HEK293 (cell line): ENCODE data around the gene GPR146.

Source experiments
- CTCF ChIA-PET: fragments of 350-600 bp; formaldehyde crosslinking; extraction: SDS; loops from one replicate; lab custom pipeline; 2021; ENCODE audit warnings: antibody characterized with exemption; lab: Yijun Ruan, JAX
- POLR2A ChIA-PET: fragments of 300-600 bp; formaldehyde crosslinking; extraction: SDS; loops from one replicate; lab custom pipeline; 2020; ENCODE audit warnings: antibody characterized with exemption, inconsistent platforms; lab: Yijun Ruan, JAX
- H3K27ac ChIP-seq: fragments of 200-500 bp; sonication (Bioruptor generic); 2 replicates; pipeline ENCODE4 v1.5.1; 2014; ENCODE audit warnings: low read depth, low read length, control low read depth, inconsistent platforms; ENCODE audit errors: extremely low read depth
- H3K36me3 ChIP-seq, 2 experiments: fragments of 200-500 bp in 1 of 2; sonication (Bioruptor generic) in 1 of 2; 1 replicate in 1 of 2; 2 replicates in 1 of 2; pipeline ENCODE4 v1.5.1; 2014 to 2017; ENCODE audit warnings: inconsistent platforms in 2 of 2, low read length in 2 of 2; ENCODE audit not compliant: control insufficient read depth in 2 of 2, insufficient read depth in 1 of 2
- H3K4me1 ChIP-seq: fragments of 200-500 bp; sonication (Bioruptor generic); 2 replicates; pipeline ENCODE4 v1.5.1; 2014; ENCODE audit warnings: mild to moderate bottlenecking, low read length, inconsistent platforms; ENCODE audit not compliant: control insufficient read depth, insufficient read depth
- H3K4me3 ChIP-seq: 2 replicates; pipeline ENCODE4 v1.5.1; 2011; ENCODE audit warnings: low read depth, mild to moderate bottlenecking, control low read depth, low read length, moderate library complexity
- H3K9me3 ChIP-seq: fragments of 200-500 bp; sonication (Bioruptor generic); 2 replicates; pipeline ENCODE4 v1.5.1; 2014; ENCODE audit warnings: low read depth, low read length, inconsistent platforms; ENCODE audit not compliant: control insufficient read depth, insufficient read depth
- EGR2 ChIP-seq: fragments of 450-650 bp; formaldehyde crosslinking; IDR thresholded peaks from 2 replicates; pipeline ENCODE4 v1.5.1; 2016; ENCODE audit warnings: low read depth, missing biosample characterization, missing genetic modification characterization
- FEZF1 ChIP-seq: fragments of 450-650 bp; formaldehyde crosslinking; IDR thresholded peaks from 2 replicates; pipeline ENCODE4 v1.5.1; 2016; ENCODE audit warnings: missing biosample characterization, missing genetic modification characterization
- GFI1B ChIP-seq: fragments of 450-650 bp; formaldehyde crosslinking; IDR thresholded peaks from 2 replicates; pipeline ENCODE4 v1.5.1; 2016; ENCODE audit warnings: missing biosample characterization, missing genetic modification characterization
- OSR2 ChIP-seq: fragments of 450-650 bp; formaldehyde crosslinking; IDR thresholded peaks from 2 replicates; pipeline ENCODE4 v1.5.1; 2016; ENCODE audit warnings: missing biosample characterization, missing genetic modification characterization
- ZBTB20 ChIP-seq: fragments of 450-650 bp; formaldehyde crosslinking; IDR thresholded peaks from 2 replicates; pipeline ENCODE4 v1.5.1; 2016; ENCODE audit warnings: missing biosample characterization, missing genetic modification characterization
- ZFHX2 ChIP-seq: fragments of 450-650 bp; formaldehyde crosslinking; conservative IDR thresholded peaks from 2 replicates; pipeline ENCODE4 v1.5.1; 2016; ENCODE audit warnings: missing biosample characterization, missing genetic modification characterization
- ZFP37 ChIP-seq: fragments of 450-650 bp; formaldehyde crosslinking; IDR thresholded peaks from 2 replicates; pipeline ENCODE4 v1.5.1; 2016; ENCODE audit warnings: missing biosample characterization, missing genetic modification characterization
- ZFP41 ChIP-seq: fragments of 450-650 bp; formaldehyde crosslinking; IDR thresholded peaks from 2 replicates; pipeline ENCODE4 v1.5.1; 2016; ENCODE audit warnings: missing biosample characterization, missing genetic modification characterization, borderline replicate concordance
- ZNF148 ChIP-seq: fragments of 450-650 bp; formaldehyde crosslinking; IDR thresholded peaks from 2 replicates; pipeline ENCODE4 v1.5.0; 2017; ENCODE audit warnings: missing biosample characterization, missing genetic modification characterization, borderline replicate concordance
- ZNF184 ChIP-seq: fragments of 450-650 bp; IDR thresholded peaks from 2 replicates; pipeline ENCODE4 v1.5.1; 2018; ENCODE audit warnings: missing biosample characterization, mild to moderate bottlenecking, missing genetic modification characterization
- ZNF19 ChIP-seq: fragments of 450-650 bp; formaldehyde crosslinking; IDR thresholded peaks from 2 replicates; pipeline ENCODE4; 2016; ENCODE audit warnings: missing biosample characterization, missing genetic modification characterization, low read depth
- ZNF214 ChIP-seq: fragments of 450-650 bp; formaldehyde crosslinking; IDR thresholded peaks from 2 replicates; pipeline ENCODE4 v1.5.1; 2017; ENCODE audit warnings: missing biosample characterization, mild to moderate bottlenecking, missing genetic modification characterization, borderline replicate concordance
- ZNF24 ChIP-seq: fragments of 450-650 bp; formaldehyde crosslinking; IDR thresholded peaks from 2 replicates; pipeline ENCODE4 v1.5.1; 2016; ENCODE audit warnings: missing biosample characterization, missing genetic modification characterization
- ZNF341 ChIP-seq: fragments of 450-650 bp; formaldehyde crosslinking; IDR thresholded peaks from 2 replicates; pipeline ENCODE4; 2016; ENCODE audit warnings: low read depth, missing biosample characterization, missing genetic modification characterization
- ZNF416 ChIP-seq: fragments of 450-650 bp; formaldehyde crosslinking; IDR thresholded peaks from 2 replicates; pipeline ENCODE4 v1.5.1; 2016; ENCODE audit warnings: missing biosample characterization, missing genetic modification characterization
- ZNF518A ChIP-seq: fragments of 450-650 bp; formaldehyde crosslinking; conservative IDR thresholded peaks from 2 replicates; pipeline ENCODE4 v1.5.1; 2016; ENCODE audit warnings: low read depth, missing biosample characterization, missing genetic modification characterization
- ZNF530 ChIP-seq: fragments of 450-650 bp; formaldehyde crosslinking; IDR thresholded peaks from 2 replicates; pipeline ENCODE4 v1.5.1; 2016; ENCODE audit warnings: low read depth, missing biosample characterization, missing genetic modification characterization
- ZNF544 ChIP-seq: fragments of 450-650 bp; formaldehyde crosslinking; IDR thresholded peaks from 2 replicates; pipeline ENCODE4 v1.5.0; 2017; ENCODE audit warnings: missing biosample characterization, missing genetic modification characterization
- ZNF621 ChIP-seq: fragments of 450-650 bp; formaldehyde crosslinking; IDR thresholded peaks from 2 replicates; pipeline ENCODE4 v1.5.1; 2017; ENCODE audit warnings: missing biosample characterization, missing genetic modification characterization
- ZNF626 ChIP-seq: fragments of 450-650 bp; sonication (Bioruptor Pico); formaldehyde crosslinking; IDR thresholded peaks from 2 replicates; pipeline ENCODE4 v1.5.1; 2018; ENCODE audit warnings: missing biosample characterization, missing genetic modification characterization, inconsistent platforms
- ZNF629 ChIP-seq: fragments of 450-650 bp; formaldehyde crosslinking; IDR thresholded peaks from 2 replicates; pipeline ENCODE4 v1.5.1; 2017; ENCODE audit warnings: missing biosample characterization, missing genetic modification characterization
- ZNF670 ChIP-seq: fragments of 450-650 bp; formaldehyde crosslinking; IDR thresholded peaks from 2 replicates; pipeline ENCODE4 v1.5.1; 2016; ENCODE audit warnings: missing biosample characterization, missing genetic modification characterization, low read depth
- TF ChIP-seq, protein P1 (sequence below): fragments of 450-650 bp; formaldehyde crosslinking; IDR thresholded peaks from 2 replicates; pipeline ENCODE4 v1.5.1; 2017; ENCODE audit warnings: missing biosample characterization, missing genetic modification characterization

GPR146 gene

GRCh38 chr7:1029637-1030443 lies 14.5 kb upstream of the GPR146 start:
- Histone ChIP-seq H3K9me3 (no peaks in the 10 kb centered on the region), H3K4me1 (0 out of 2 replicates have a peak, but pooled peaks cover 6% of the 10 kb centered on the region), H3K27ac (no peak overlapping the region), H3K4me3 (no peak overlapping the region)
- ChIA-PET POLR2A (no interaction called here), CTCF (interaction anchor here (1.4 kb wide), 1 partner anchor 37 kb away, joined by 4 read pairs; no protein-coding TSS in a partner anchor)
- TF ChIP-seq OSR2 (tag by site-specific recombination) (no peak), ZFHX2 (peak; percentile 31; the same call in 1 of the 2 replicates), ZNF19 (tag by site-specific recombination) (no peak), ZFP41 (no peak), ZNF530 (tag by site-specific recombination) (no peak), GFI1B (tag by site-specific recombination) (no peak), EGR2 (peak; percentile 53), ZNF341 (tag by site-specific recombination) (no peak), ZNF518A (tag by site-specific recombination) (no peak)
- TF ChIP-seq, all 188 proteins: peak for 2
- peaks cover 0 to 18% of the 10 kb centered on the region in 2 experiments; a peak in 1 of 3 replicates for H3K36me3 ChIP-seq

GRCh38 chr7:1030444-1031070 lies 13.8 kb upstream of the GPR146 start:
- POLR2A ChIA-PET: no interaction called here

More at GRCh38 chr7:1030444-1031070, 13.8 kb upstream of the GPR146 start:
- no peak overlapping the region for H3K4me3 ChIP-seq
- no peak overlapping the region for H3K27ac ChIP-seq
- 0 out of 2 replicates have a peak, but pooled peaks cover 6% of the 10 kb centered on the region for H3K4me1 ChIP-seq
- H3K9me3 ChIP-seq: no peaks in the 10 kb centered on the region
- TF ChIP-seq ZNF416 (no peak), ZNF621 (tag by site-specific recombination) (no peak), ZNF544 (tag by site-specific recombination) (no peak), ZNF148 (tag by site-specific recombination) (no peak), ZNF214 (tag by site-specific recombination) (no peak), ZNF184 (tag by site-specific recombination) (no peak), ZNF670 (no peak), FEZF1 (tag by site-specific recombination) (no peak), ZNF629 (tag by site-specific recombination) (no peak), ZFP37 (tag by site-specific recombination) (no peak), ZFHX2 (no peak), ZNF626 (tag by site-specific recombination) (no peak), ZNF24 (tag by site-specific recombination) (no peak), ZBTB20 (no peak)
- TF ChIP-seq, protein P1, sequence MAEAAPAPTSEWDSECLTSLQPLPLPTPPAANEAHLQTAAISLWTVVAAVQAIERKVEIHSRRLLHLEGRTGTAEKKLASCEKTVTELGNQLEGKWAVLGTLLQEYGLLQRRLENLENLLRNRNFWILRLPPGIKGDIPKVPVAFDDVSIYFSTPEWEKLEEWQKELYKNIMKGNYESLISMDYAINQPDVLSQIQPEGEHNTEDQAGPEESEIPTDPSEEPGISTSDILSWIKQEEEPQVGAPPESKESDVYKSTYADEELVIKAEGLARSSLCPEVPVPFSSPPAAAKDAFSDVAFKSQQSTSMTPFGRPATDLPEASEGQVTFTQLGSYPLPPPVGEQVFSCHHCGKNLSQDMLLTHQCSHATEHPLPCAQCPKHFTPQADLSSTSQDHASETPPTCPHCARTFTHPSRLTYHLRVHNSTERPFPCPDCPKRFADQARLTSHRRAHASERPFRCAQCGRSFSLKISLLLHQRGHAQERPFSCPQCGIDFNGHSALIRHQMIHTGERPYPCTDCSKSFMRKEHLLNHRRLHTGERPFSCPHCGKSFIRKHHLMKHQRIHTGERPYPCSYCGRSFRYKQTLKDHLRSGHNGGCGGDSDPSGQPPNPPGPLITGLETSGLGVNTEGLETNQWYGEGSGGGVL (tag by site-specific recombination): no peak
- CTCF ChIA-PET: no interaction called here
- H3K36me3 ChIP-seq: peaks cover 0 to 13% of the 10 kb centered on the region in 2 experiments; a peak in 1 of 3 replicates
